NB4 (cell line): ENCODE data around the gene ST8SIA5.

ENCODE experiments used
- POLR2A ChIP-seq: IDR thresholded peaks from 2 replicates; pipeline ENCODE4 v1.6.1; 2011; ENCODE audit warnings: mild to moderate bottlenecking; ENCODE audit not compliant: insufficient read length; ENCODE audit errors: extremely low read depth
- TF ChIP-seq, protein P1 (sequence below): IDR thresholded peaks from one replicate; pipeline ENCODE4 v1.5.1; 2012; ENCODE audit warnings: low read depth, low read length

DNA sequence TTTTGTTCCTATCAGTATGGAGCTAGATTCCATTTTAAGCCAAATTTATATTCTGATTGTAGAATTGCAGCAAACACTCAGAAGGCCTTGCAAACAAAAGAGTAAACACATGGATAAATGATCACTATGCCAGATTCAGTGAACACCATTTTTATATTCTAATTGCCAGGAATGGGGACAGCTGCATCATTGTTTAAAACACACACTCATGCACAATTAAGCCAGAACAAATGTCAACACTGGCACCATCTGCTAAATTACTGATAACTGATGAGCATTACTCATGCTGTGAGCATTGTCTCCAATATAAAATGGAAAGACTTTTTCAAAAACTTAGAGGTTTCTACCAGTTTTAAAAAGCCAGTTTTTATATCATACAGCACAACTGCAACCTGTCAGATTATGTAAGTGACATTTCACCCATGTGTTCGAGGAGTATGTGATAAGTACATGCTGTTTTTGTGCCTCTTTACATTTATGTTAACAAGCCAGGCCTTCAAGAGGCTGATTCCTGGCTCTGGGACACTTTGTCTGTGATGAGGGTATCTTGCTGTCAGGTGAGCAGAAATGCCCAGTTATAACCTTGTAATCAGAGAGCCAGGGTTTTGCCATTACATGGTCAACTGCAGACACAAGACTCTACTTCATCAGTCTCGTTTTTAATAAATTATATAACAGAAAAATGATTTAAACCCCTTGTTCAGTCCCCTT lies 4.4 kb upstream of the ST8SIA5 start:
- TF ChIP-seq POLR2A = no peak
- TF ChIP-seq, protein P1, sequence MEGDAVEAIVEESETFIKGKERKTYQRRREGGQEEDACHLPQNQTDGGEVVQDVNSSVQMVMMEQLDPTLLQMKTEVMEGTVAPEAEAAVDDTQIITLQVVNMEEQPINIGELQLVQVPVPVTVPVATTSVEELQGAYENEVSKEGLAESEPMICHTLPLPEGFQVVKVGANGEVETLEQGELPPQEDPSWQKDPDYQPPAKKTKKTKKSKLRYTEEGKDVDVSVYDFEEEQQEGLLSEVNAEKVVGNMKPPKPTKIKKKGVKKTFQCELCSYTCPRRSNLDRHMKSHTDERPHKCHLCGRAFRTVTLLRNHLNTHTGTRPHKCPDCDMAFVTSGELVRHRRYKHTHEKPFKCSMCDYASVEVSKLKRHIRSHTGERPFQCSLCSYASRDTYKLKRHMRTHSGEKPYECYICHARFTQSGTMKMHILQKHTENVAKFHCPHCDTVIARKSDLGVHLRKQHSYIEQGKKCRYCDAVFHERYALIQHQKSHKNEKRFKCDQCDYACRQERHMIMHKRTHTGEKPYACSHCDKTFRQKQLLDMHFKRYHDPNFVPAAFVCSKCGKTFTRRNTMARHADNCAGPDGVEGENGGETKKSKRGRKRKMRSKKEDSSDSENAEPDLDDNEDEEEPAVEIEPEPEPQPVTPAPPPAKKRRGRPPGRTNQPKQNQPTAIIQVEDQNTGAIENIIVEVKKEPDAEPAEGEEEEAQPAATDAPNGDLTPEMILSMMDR = no peak
